Measurements from ENCODE around the gene GPC1. TPM values are rescaled to one million over a fixed set of nuclear protein-coding genes. Genes with fewer than 3 reads are reported as not detected.

GPC1 gene
- total and polyA plus RNA-seq, 10 of the 15 experiments (the other 5 are each of a cell fraction or from before 2014, with no cell fraction given) = 0.06 to 0.77 (median 0.23) TPM; not detected in 3

DNA sequence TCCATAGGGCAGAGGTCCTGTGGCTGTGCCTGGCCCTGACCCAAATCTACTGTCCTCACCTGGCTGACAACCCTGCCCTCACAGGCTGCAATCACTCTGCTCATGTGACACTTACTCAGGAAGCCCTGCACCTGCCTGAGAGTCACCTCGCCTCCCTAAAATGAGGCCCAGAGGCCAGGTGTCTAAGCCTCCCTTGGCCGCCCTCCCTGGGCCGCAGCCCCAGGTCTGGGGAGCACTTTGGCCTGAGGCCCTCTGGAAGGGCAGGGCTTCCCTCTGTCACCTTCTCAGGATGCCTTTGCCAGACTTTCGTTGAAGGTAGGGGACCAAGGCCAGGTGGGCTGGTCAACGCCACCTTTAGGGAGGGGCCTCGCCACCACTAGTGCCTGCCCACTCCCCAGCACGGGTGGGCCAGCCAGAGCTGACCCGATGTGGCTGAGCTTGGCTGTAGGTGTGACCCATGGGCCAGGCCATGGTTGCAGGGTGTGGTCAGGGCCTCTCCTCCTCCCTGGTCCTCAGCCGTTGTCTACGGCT, 6.1 kb upstream of the GPC1 start:
- TF ChIP-seq CHD1 (IDR thresholded peaks at IDR 0.05; ENCODE audit: low read depth, low read length) (no peak), NR2C1 (IDR thresholded peaks at IDR 0.05) (no peak)
- BruUV-seq (replicated peaks) = no TSS peak
- Histone ChIP-seq H3K27ac (ENCODE audit: control insufficient read depth, insufficient read depth) (no peak overlapping the region), H3K27me3 (replicated peaks in 1 of 2; ENCODE audit: control insufficient read depth in 2 of 2, insufficient read depth in 2 of 2, low read length in 1 of 2) (no peaks in the 10 kb centered on the region; a peak in 2 of 4 replicates), H4K20me1 (ENCODE audit: control insufficient read depth, insufficient read depth) (no peaks in the 10 kb centered on the region), H3K4me3 (no peak overlapping the region), H3K4me1 (ENCODE audit: control insufficient read depth, insufficient read depth, low read length) (no peaks in the 10 kb centered on the region), H3K4me2 (ENCODE audit: control insufficient read depth, insufficient read depth) (no peak overlapping the region), H3K36me3 (ENCODE audit: control insufficient read depth in 2 of 2, insufficient read depth in 2 of 2, low read length in 1 of 2) (no peaks in the 10 kb centered on the region), H2AFZ (ENCODE audit: control insufficient read depth, low read depth, low read length) (no peak overlapping the region), H3K79me2 (ENCODE audit: control insufficient read depth, insufficient read depth, low read length) (no peaks in the 10 kb centered on the region), H3K9ac (ENCODE audit: control insufficient read depth, insufficient read depth, low read length) (no peak overlapping the region), H3K9me3 (replicated peaks; ENCODE audit: control insufficient read depth, insufficient read depth, low read length) (no peaks in the 10 kb centered on the region; the same call in 2 of the 3 replicates)
- ChIA-PET RAD21 (ENCODE audit: unreplicated experiment) (no interaction called here), CTCF (no interaction called here), SMC1A (ENCODE audit: uncharacterized antibody, unreplicated experiment) (no interaction called here), POLR2A (no interaction called here)
- FAIRE-seq = no peak
- no peak for ATAC-seq
- in situ Hi-C loops (cut with MboI) = no loop called here
- no peak for DNase-seq (ENCODE audit: low read depth, low spot score)
- 37% methylated on average over 10 of the region's 10 CpGs for WGBS (ENCODE audit: insufficient coverage, insufficient replicate concordance, low lambda C conversion rate, missing lambda C conversion rate)
- intact Hi-C loops (cut with micrococcal nuclease; ENCODE audit: unreplicated experiment) = no loop called here

DNA sequence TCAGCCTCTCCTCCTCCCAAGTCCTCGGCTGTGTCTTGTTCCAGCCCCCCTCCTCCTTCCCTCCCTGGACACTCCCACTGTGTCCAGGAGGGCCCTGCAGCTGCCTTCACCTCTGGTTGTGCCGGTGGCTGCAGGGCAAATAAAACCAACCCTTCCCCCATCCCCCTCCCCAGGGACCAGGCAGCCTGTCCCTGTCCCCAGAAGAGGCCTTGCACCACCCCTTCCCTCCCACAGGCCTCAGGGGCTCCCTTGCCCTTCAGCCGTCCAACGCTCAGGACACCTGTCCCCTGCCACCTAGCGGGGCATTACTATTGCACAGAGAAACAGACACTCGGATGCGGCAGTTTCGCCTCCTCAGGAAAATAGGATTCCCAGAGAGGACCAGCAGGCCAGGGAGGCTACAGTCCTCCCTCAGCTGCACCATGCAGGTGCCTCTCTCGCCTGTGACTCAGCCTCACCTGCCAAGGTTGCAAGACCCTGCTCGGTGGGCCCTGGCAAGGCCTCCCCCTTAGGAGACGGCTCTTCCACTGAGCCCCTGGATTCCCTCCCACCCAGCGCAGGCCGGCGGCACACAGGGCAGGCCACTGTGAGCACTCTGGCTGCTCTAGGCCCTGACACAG, 5.5 kb upstream of the GPC1 start:
- TF ChIP-seq MEF2B (IDR thresholded peaks at IDR 0.05; ENCODE audit: partially characterized antibody, poor library complexity, severe bottlenecking) (no peak), RB1 (IDR thresholded peaks at IDR 0.05; ENCODE audit: borderline replicate concordance) (no peak), LARP7 (IDR thresholded peaks at IDR 0.05) (no peak), ZSCAN29 (IDR thresholded peaks at IDR 0.05) (no peak), FOXK2 (IDR thresholded peaks at IDR 0.05) (no peak), SIN3A (IDR thresholded peaks at IDR 0.05; ENCODE audit: low read depth, low read length) (no peak), YY1 (IDR thresholded peaks at IDR 0.05; ENCODE audit: low read depth, low read length) (no peak), FOS (IDR thresholded peaks at IDR 0.05; ENCODE audit: borderline replicate concordance, extremely low read depth, insufficient read length) (no peak), CBX3 (IDR thresholded peaks at IDR 0.05; ENCODE audit: borderline replicate concordance, low read depth) (no peak), POLR2AphosphoS5 (IDR thresholded peaks at IDR 0.05; ENCODE audit: low read length) (no peak), NRF1 (conservative IDR thresholded peaks at IDR 0.05; ENCODE audit: low read depth, low read length) (no peak)
- DNase-seq (ENCODE audit: low read depth, low spot score) = no peak
- H2AFZ ChIP-seq (ENCODE audit: control insufficient read depth, low read depth, low read length) = no peak overlapping the region
- in situ Hi-C loops (cut with MboI) = no loop called here
- no peak overlapping the region for H3K4me2 ChIP-seq (ENCODE audit: control insufficient read depth, insufficient read depth)
- ChIA-PET POLR2A (no interaction called here), CTCF (no interaction called here), RAD21 (ENCODE audit: unreplicated experiment) (no interaction called here), SMC1A (ENCODE audit: uncharacterized antibody, unreplicated experiment) (no interaction called here)
- no peak overlapping the region for H3K9ac ChIP-seq (ENCODE audit: control insufficient read depth, insufficient read depth, low read length)
- H4K20me1 ChIP-seq (ENCODE audit: control insufficient read depth, insufficient read depth) = no peaks in the 10 kb centered on the region
- no peak for ATAC-seq
- FAIRE-seq = no peak
- no peak overlapping the region for H3K27ac ChIP-seq (ENCODE audit: control insufficient read depth, insufficient read depth)
- H3K9me3 ChIP-seq (replicated peaks; ENCODE audit: control insufficient read depth, insufficient read depth, low read length) = no peaks in the 10 kb centered on the region; the same call in 2 of the 3 replicates
- no peaks in the 10 kb centered on the region for H3K4me1 ChIP-seq (ENCODE audit: control insufficient read depth, insufficient read depth, low read length)
- intact Hi-C loops (cut with micrococcal nuclease; ENCODE audit: unreplicated experiment) = no loop called here
- no peaks in the 10 kb centered on the region for H3K36me3 ChIP-seq (ENCODE audit: control insufficient read depth in 2 of 2, insufficient read depth in 2 of 2, low read length in 1 of 2)
- peaks cover 0 to 4% of the 10 kb centered on the region in 2 experiments; a peak in 3 of 4 replicates for H3K27me3 ChIP-seq (replicated peaks in 1 of 2; ENCODE audit: control insufficient read depth in 2 of 2, insufficient read depth in 2 of 2, low read length in 1 of 2)
- WGBS (ENCODE audit: insufficient coverage, insufficient replicate concordance, low lambda C conversion rate, missing lambda C conversion rate) = 34% methylated on average over 11 of the region's 14 CpGs
- no peaks in the 10 kb centered on the region for H3K79me2 ChIP-seq (ENCODE audit: control insufficient read depth, insufficient read depth, low read length)
- no peak overlapping the region for H3K4me3 ChIP-seq
- no TSS peak for BruUV-seq (replicated peaks)
